Adrenal gland (tissue), 19 donors: Measurements from ENCODE around the gene PTGS2. TPM values are rescaled to one million over a fixed set of nuclear protein-coding genes. Genes with fewer than 3 reads are reported as not detected.

ENCODE experiments used
- DNase-seq, 7 donors: peaks; one replicate each; pipeline ENCODE4 v3.0.0-alpha.2; 2019 to 2020
- H3K27ac ChIP-seq, 5 donors: fragments of 200-600 bp; sonication (generic) in 4 of 5; 1 replicate in 3 of 5; 2 replicates in 2 of 5; pipeline versions ENCODE4 v1.5.1 to v1.8.0; 2016 to 2020; ENCODE audit warnings: mild to moderate bottlenecking in 1 of 5
- H3K27me3 ChIP-seq: fragments of 200-600 bp; 2 replicates; pipeline ENCODE4 v1.8.0; 2021
- H3K36me3 ChIP-seq, 2 donors: fragments of 200-600 bp; replicated peaks in 1 of 2; 1 replicate in 1 of 2; 2 replicates in 1 of 2; pipeline versions ENCODE4 v1.5.1 to v1.8.0; 2018 to 2022
- H3K4me1 ChIP-seq, 2 donors: fragments of 200-600 bp; replicated peaks in 1 of 2; 1 replicate in 1 of 2; 2 replicates in 1 of 2; pipeline versions ENCODE4 v1.5.1 to v1.8.0; 2018 to 2021
- H3K4me3 ChIP-seq, 4 donors: fragments of 200-600 bp; sonication (generic) in 3 of 4; one replicate each; pipeline ENCODE4 v1.5.1; 2016 to 2018
- H3K9me3 ChIP-seq, 3 donors: fragments of 200-600 bp; sonication (generic) in 1 of 3; replicated peaks in 1 of 3; 1 replicate in 2 of 3; 2 replicates in 1 of 3; pipeline versions ENCODE4 v1.5.1 to v1.8.0; 2016 to 2021
- POLR2A ChIP-seq, 2 donors: fragments of 450-650 bp; IDR thresholded peaks; one replicate each; pipeline ENCODE4 v1.6.1; 2017; ENCODE audit warnings: antibody characterized with exemption in 2 of 2, mild to moderate bottlenecking in 2 of 2, moderate library complexity in 1 of 2
- WGBS, 4 donors: extraction: QIAGEN DNeasy Blood & Tissue Kit in 2 of 4; methylation state at CpG; one replicate each; pipeline versions ENCODE4 v1.1.5 to v1.1.7; 2013 to 2017; 5-methylcytosine and 5-hydroxymethylcytosine counted together
- intact Hi-C, 2 donors: fragments of 100-400 bp; cut with DNase I; formaldehyde crosslinking; loops; one replicate each; pipeline versions ENCODE4 v1.14.1 to v1.15.0; 2022 to 2023
- long read RNA-seq, 10 donors: library from polyadenylated mRNA in 3 of 10; unstranded in 2 of 10; stranded (forward) in 1 of 10; transcript quantifications; one replicate each; pipeline ENCODE4 v2.0.0 and lab custom pipeline, GENCODE V29; 2021 to 2026
- polyA plus RNA-seq, 3 donors: library from polyadenylated mRNA; stranded (reverse); fragments of 200-250 nt in 2 of 3; fragments of 350-450 nt in 1 of 3; fragmentation: Illumina TruSeq in 1 of 3; extraction: RNeasy Lipid Tissue Mini Kit (QIAGEN cat#74804) in 1 of 3; gene quantifications; one replicate each; pipeline ENCODE4 v1.2.3, GENCODE V29; 2013 to 2014
- total RNA-seq, 9 donors: library from RNA; depleted of rRNA in 4 of 9; stranded (reverse); fragments of >200 nt in 4 of 9; fragments of 120-200 nt in 1 of 9; fragmentation: NEBNext Ultra II Directional in 1 of 9; extraction: Animal tissue kit (Norgen Biotek cat#: 25700) in 1 of 9; gene quantifications; one replicate each; pipeline versions ENCODE4 v1.1.0 to v1.2.4, GENCODE V29; 2013 to 2023
- TF ChIP-seq, protein P1 (sequence below), 6 experiments: fragments of 450-650 bp in 4 of 6; fragments of 200-600 bp in 2 of 6; sonication (generic) in 1 of 6; IDR thresholded peaks; 1 replicate in 5 of 6; 2 replicates in 1 of 6; pipeline versions ENCODE4 v1.5.1 to v1.8.0; 2016 to 2021; ENCODE audit warnings: antibody characterized with exemption in 6 of 6, mild to moderate bottlenecking in 2 of 6, moderate library complexity in 1 of 6
- donor health status: healthy with polysubstance abuse.
- donor health status: Bipolar disorder and iron deficiency.
- donor health status: DM: yes; HTN: yes; CAD: no.
- donor health status: DM: no; HTN: no; CAD: no.
- donor health status: DM: no; HTN: no; CAD: no.
- donor health status: DM: yes; HTN: yes; CAD: no.

The PTGS2 gene
- total RNA-seq (10 to 100 TPM in 2 of 9 donors, 1 to 10 TPM in 7; 1.1 to 21.5 (median 3.0) TPM), polyA plus RNA-seq (10 to 100 TPM in 1 of 3 donors, 1 to 10 TPM in 1, under 1 TPM in 1; 0.77 to 13.6 (median 1.1) TPM)
- long read RNA-seq, donor 1 = 0 reads
- long read RNA-seq, donor 2 = 0 reads
- long read RNA-seq, donor 3 = 0 reads
- long read RNA-seq, donor 4, partial matches to known transcripts = 0 of 1 reads
- long read RNA-seq, donor 4, other reads (novel, unspliced or antisense) = 1 of 1 reads
- long read RNA-seq, donor 5 = 0 reads
- long read RNA-seq, donor 6, partial matches to known transcripts = 0 of 1 reads
- long read RNA-seq, donor 6, other reads (novel, unspliced or antisense) = 1 of 1 reads
- long read RNA-seq, donor 7 = 0 reads
- long read RNA-seq, donor 8 = 0 reads
- long read RNA-seq, donor 9 = 0 reads
- long read RNA-seq, donor 10 = 0 reads

DNA sequence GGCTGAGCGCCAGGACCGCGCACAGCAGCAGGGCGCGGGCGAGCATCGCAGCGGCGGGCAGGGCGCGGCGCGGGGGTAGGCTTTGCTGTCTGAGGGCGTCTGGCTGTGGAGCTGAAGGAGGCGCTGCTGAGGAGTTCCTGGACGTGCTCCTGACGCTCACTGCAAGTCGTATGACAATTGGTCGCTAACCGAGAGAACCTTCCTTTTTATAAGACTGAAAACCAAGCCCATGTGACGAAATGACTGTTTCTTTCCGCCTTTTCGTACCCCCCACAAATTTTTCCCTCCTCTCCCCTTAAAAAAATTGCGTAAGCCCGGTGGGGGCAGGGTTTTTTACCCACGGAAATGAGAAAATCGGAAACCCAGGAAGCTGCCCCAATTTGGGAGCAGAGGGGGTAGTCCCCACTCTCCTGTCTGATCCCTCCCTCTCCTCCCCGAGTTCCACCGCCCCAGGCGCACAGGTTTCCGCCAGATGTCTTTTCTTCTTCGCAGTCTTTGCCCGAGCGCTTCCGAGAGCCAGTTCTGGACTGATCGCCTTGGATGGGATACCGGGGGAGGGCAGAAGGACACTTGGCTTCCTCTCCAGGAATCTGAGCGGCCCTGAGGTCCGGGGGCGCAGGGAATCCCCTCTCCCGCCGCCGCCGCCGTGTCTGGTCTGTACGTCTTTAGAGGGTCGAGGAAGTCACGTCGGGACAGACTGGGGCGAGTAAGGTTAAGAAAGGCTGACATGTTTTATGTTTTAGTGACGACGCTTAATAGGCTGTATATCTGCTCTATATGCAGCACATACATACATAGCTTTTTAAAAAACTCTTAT is at the start of gene PTGS2:
Gene PTGS2 (minus strand): TSS at position 179 of the 817 bp plus-strand sequence. CDS start 133 bp downstream, at position 46.
- intact Hi-C loops = no loop called here
- H3K27ac ChIP-seq = peak within 1 kb of the TSS in 4 of 5 donors; percentile 44 to 81 (median 70)
- DNase-seq = peak; percentile 35 to 78 (median 50)
- TF ChIP-seq POLR2A (IDR thresholded peaks at IDR 0.05) = peak in 1 of 2 donors; percentile 50
- TF ChIP-seq, protein P1, sequence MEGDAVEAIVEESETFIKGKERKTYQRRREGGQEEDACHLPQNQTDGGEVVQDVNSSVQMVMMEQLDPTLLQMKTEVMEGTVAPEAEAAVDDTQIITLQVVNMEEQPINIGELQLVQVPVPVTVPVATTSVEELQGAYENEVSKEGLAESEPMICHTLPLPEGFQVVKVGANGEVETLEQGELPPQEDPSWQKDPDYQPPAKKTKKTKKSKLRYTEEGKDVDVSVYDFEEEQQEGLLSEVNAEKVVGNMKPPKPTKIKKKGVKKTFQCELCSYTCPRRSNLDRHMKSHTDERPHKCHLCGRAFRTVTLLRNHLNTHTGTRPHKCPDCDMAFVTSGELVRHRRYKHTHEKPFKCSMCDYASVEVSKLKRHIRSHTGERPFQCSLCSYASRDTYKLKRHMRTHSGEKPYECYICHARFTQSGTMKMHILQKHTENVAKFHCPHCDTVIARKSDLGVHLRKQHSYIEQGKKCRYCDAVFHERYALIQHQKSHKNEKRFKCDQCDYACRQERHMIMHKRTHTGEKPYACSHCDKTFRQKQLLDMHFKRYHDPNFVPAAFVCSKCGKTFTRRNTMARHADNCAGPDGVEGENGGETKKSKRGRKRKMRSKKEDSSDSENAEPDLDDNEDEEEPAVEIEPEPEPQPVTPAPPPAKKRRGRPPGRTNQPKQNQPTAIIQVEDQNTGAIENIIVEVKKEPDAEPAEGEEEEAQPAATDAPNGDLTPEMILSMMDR (IDR thresholded peaks at IDR 0.05) = peak in 1 of 6 experiments; percentile 19
- no peaks in the 10 kb centered on the region for H3K27me3 ChIP-seq
- peak within 1 kb of the TSS in 3 of 4 donors; percentile 10 to 62 (median 17) for H3K4me3 ChIP-seq
- no peaks in the 10 kb centered on the region for H3K9me3 ChIP-seq
- 0 to 2% (median 1%) methylated on average over 34 to 52 of the region's 52 CpGs for WGBS, 4 donors
- no peaks in the 10 kb centered on the region for H3K4me1 ChIP-seq
- H3K36me3 ChIP-seq = no peaks in the 10 kb centered on the region

DNA sequence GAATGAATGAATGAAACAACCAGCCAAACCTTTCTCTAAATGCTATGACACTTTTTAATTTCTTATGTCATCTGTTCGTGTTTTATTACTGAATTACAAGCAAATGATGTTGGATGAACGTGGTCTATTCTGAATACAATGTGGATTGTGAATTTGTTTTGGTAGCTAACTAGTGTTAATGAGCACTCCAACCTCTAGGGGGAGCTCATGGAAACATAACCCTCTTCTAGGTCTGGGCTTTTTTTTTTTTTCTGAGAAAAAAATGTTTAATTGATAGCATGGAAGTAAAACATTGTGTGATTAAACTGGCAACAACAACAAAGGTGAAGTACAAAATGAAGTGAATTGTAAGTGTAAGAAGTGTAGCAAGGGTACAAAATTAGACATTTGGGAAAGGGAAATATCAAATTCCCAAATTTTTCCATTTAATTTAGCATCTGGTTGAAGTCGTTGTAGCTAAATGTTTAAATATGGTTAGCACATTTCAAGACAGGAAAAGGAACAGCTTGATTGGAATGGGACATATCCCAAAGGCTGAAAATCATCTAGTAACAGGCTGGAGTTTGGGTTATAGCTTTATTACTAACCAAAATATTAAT is 42.6 kb upstream of the PTGS2 start:
- no peak overlapping the region for H3K4me3 ChIP-seq
- TF ChIP-seq, protein P1 (IDR thresholded peaks at IDR 0.05) = peak in 4 of 6 experiments; percentile 17 to 47 (median 34)
- TF ChIP-seq POLR2A (IDR thresholded peaks at IDR 0.05) = no peak
- H3K27ac ChIP-seq = no peak overlapping the region
- no peaks in the 10 kb centered on the region for H3K36me3 ChIP-seq
- H3K4me1 ChIP-seq = no peaks in the 10 kb centered on the region
- peak in 2 of 7 donors; percentile 24 to 41 for DNase-seq
- intact Hi-C loops = no loop called here
- H3K9me3 ChIP-seq = no peaks in the 10 kb centered on the region
- H3K27me3 ChIP-seq = no peaks in the 10 kb centered on the region
- 51 to 72% (median 61%) methylated on average over 3 of the region's 3 CpGs for WGBS, 4 donors

DNA sequence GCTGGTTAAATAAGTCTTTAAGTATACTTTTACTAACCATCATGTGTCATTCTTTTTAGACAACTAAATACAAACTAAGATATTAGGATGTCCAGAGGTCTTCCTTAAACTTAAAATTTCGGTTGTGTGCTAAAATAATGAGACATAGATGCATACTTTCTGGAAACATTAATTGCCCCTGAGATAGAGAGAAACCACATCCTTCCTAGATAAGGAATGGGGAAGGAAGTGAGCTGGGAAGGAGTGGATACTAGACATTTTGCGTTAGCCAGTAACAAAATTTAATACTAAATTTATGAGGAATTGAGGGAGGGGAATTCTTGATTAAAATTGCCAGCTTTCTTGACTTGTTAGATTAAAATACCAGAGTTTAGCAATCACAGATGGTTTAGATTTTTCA is 37.1 kb upstream of the PTGS2 start:
- no peaks in the 10 kb centered on the region for H3K27me3 ChIP-seq
- DNase-seq = no peak
- intact Hi-C loops = no loop called here
- H3K4me3 ChIP-seq = no peak overlapping the region
- H3K36me3 ChIP-seq = no peaks in the 10 kb centered on the region
- H3K27ac ChIP-seq = no peak overlapping the region
- no peaks in the 10 kb centered on the region for H3K9me3 ChIP-seq
- no peaks in the 10 kb centered on the region for H3K4me1 ChIP-seq
- TF ChIP-seq, protein P1 (IDR thresholded peaks at IDR 0.05) = no peak
- TF ChIP-seq POLR2A (IDR thresholded peaks at IDR 0.05) = no peak
- WGBS, 4 donors = 19 to 38% (median 33%) methylated on average over 2 of the region's 2 CpGs
